CD14-positive monocyte (primary cell): ENCODE results near the gene DPYD. TPM values are rescaled to one million over a fixed set of nuclear protein-coding genes. Genes with fewer than 3 reads are reported as not detected.

Experiments used
- DNase-seq, 3 donors: peaks; one replicate each; pipeline ENCODE4 v3.0.0-alpha.2; 2011 to 2022
- H2AFZ ChIP-seq: 2 replicates; pipeline ENCODE4 v1.6.0; 2012; ENCODE audit warnings: mild to moderate bottlenecking, low read depth, low read length, inconsistent platforms; ENCODE audit not compliant: insufficient read depth, poor library complexity, severe bottlenecking
- H3K27ac ChIP-seq, 2 donors: 1 replicate in 1 of 2; 2 replicates in 1 of 2; pipeline ENCODE4 v1.5.1; 2012 to 2013; ENCODE audit warnings: low read length in 2 of 2, control low read depth in 1 of 2, inconsistent platforms in 1 of 2, low read depth in 1 of 2, mild to moderate bottlenecking in 1 of 2
- H3K27me3 ChIP-seq, 2 donors: one replicate each; pipeline versions ENCODE4 v1.6.0 to v1.6.1; 2011 to 2013; ENCODE audit warnings: low read length in 2 of 2; ENCODE audit not compliant: control insufficient read depth in 2 of 2, insufficient read depth in 2 of 2
- H3K36me3 ChIP-seq, 2 donors: replicated peaks in 1 of 2; 1 replicate in 1 of 2; 2 replicates in 1 of 2; pipeline versions ENCODE4 v1.5.1 to v1.6.1; 2012 to 2013; ENCODE audit warnings: low read length in 2 of 2, control low read depth in 1 of 2, inconsistent platforms in 1 of 2, mild to moderate bottlenecking in 1 of 2; ENCODE audit not compliant: insufficient read depth in 2 of 2, control insufficient read depth in 1 of 2
- H3K4me1 ChIP-seq, 2 donors: 1 replicate in 1 of 2; 2 replicates in 1 of 2; pipeline versions ENCODE4 v1.5.1 to v1.6.1; 2012 to 2013; ENCODE audit warnings: low read length in 2 of 2, control low read depth in 1 of 2, inconsistent platforms in 1 of 2, mild to moderate bottlenecking in 1 of 2, moderate library complexity in 1 of 2; ENCODE audit not compliant: insufficient read depth in 2 of 2, control insufficient read depth in 1 of 2
- H3K4me2 ChIP-seq: replicated peaks from 2 replicates; pipeline ENCODE3; 2012; ENCODE audit warnings: low read length, moderate library complexity, mild to moderate bottlenecking; ENCODE audit not compliant: poor library complexity, severe bottlenecking; ENCODE audit errors: extremely low read depth
- H3K4me3 ChIP-seq, 3 experiments: fragments of 200-600 bp in 1 of 3; sonication (generic) in 1 of 3; replicated peaks in 1 of 3; 1 replicate in 2 of 3; 2 replicates in 1 of 3; pipeline ENCODE4 v1.5.1; 2011 to 2013; ENCODE audit warnings: low read length in 3 of 3, mild to moderate bottlenecking in 3 of 3, control low read depth in 2 of 3, low read depth in 2 of 3, inconsistent platforms in 1 of 3, moderate library complexity in 1 of 3
- H3K79me2 ChIP-seq: 2 replicates; pipeline ENCODE4 v1.6.0; 2012; ENCODE audit warnings: mild to moderate bottlenecking, control low read depth, inconsistent platforms, low read length, moderate library complexity; ENCODE audit not compliant: insufficient read depth
- H3K9ac ChIP-seq: 2 replicates; pipeline ENCODE4 v1.6.0; 2017; ENCODE audit warnings: low read length, mild to moderate bottlenecking; ENCODE audit not compliant: insufficient read depth, poor library complexity, severe bottlenecking
- H3K9me3 ChIP-seq, 2 donors: replicated peaks in 1 of 2; 1 replicate in 1 of 2; 2 replicates in 1 of 2; pipeline versions ENCODE4 v1.5.1 to v1.6.1; 2012 to 2013; ENCODE audit warnings: low read length in 2 of 2, control low read depth in 1 of 2; ENCODE audit not compliant: control insufficient read depth in 1 of 2, insufficient read depth in 1 of 2
- H4K20me1 ChIP-seq: 2 replicates; pipeline ENCODE4 v1.6.0; 2012; ENCODE audit warnings: mild to moderate bottlenecking, low read length, control low read depth, moderate library complexity; ENCODE audit not compliant: insufficient read depth
- H3K27ac Mint-ChIP-seq, 7 donors: one replicate each; pipeline ENCODE4 v1.8.0; 2020; ENCODE audit warnings: mild to moderate bottlenecking in 7 of 7, mixed read lengths in 7 of 7, moderate library complexity in 6 of 7, inconsistent platforms in 2 of 7
- H3K27me3 Mint-ChIP-seq, 3 donors: one replicate each; pipeline ENCODE4 v1.8.0; 2021 to 2022; ENCODE audit warnings: low read depth in 3 of 3, mild to moderate bottlenecking in 3 of 3, mixed read lengths in 3 of 3, moderate library complexity in 3 of 3, inconsistent platforms in 1 of 3
- H3K36me3 Mint-ChIP-seq, 2 donors: one replicate each; pipeline ENCODE4 v1.8.0; 2020; ENCODE audit warnings: mixed read lengths in 2 of 2, inconsistent platforms in 1 of 2, mild to moderate bottlenecking in 1 of 2
- H3K4me1 Mint-ChIP-seq: one replicate; pipeline ENCODE4 v1.8.0; 2020; ENCODE audit warnings: mild to moderate bottlenecking, mixed read lengths
- H3K4me3 Mint-ChIP-seq, 2 donors: one replicate each; pipeline ENCODE4 v1.8.0; 2020; ENCODE audit warnings: mild to moderate bottlenecking in 2 of 2, mixed read lengths in 2 of 2, moderate library complexity in 1 of 2
- H3K9me3 Mint-ChIP-seq, 7 donors: one replicate each; pipeline ENCODE4 v1.8.0; 2020 to 2022; ENCODE audit warnings: mixed read lengths in 7 of 7, mild to moderate bottlenecking in 6 of 7, moderate library complexity in 6 of 7, inconsistent platforms in 2 of 7
- CTCF ChIP-seq: fragments of 200-600 bp; IDR thresholded peaks from one replicate; pipeline ENCODE4 v1.8.0; 2022; ENCODE audit warnings: antibody characterized with exemption, mild to moderate bottlenecking
- WGBS: methylation state at CpG from one replicate; pipeline ENCODE4 v1.1.5; 2013; ENCODE audit warnings: missing lambda C conversion rate; ENCODE audit not compliant: insufficient coverage; 5-methylcytosine and 5-hydroxymethylcytosine counted together
- intact Hi-C, 2 donors: fragments of 100-400 bp; cut with micrococcal nuclease; formaldehyde crosslinking; loops; one replicate each; pipeline versions ENCODE4 v1.15.0 to v1.15.1; 2023
- polyA plus RNA-seq, 3 donors: library from polyadenylated mRNA; depleted of rRNA in 1 of 3; unstranded in 2 of 3; stranded (reverse) in 1 of 3; fragments of 300-500 nt in 2 of 3; fragments of >200 nt in 1 of 3; fragmentation: Illumina TruSeq in 2 of 3; gene quantifications; 1 replicate in 2 of 3; 2 replicates in 1 of 3; pipeline ENCODE4 v1.2.3, GENCODE V29; 2012 to 2021

Gene DPYD
- polyA plus RNA-seq, 3 donors = 87.6 to 171 (median 144) TPM

- Histone ChIP-seq H3K4me2 (no peak overlapping the region), H3K9me3 (no peaks in the 10 kb centered on the region), H4K20me1 (peaks cover 99% of the 10 kb centered on the region), H3K27me3 (no peaks in the 10 kb centered on the region), H3K27ac (no peak overlapping the region), H3K4me3 (no peak overlapping the region), H3K79me2 (peaks cover 86% of the 10 kb centered on the region), H2AFZ (no peak overlapping the region), H3K4me1 (no peaks in the 10 kb centered on the region), H3K36me3 (peaks cover 58 to 79% of the 10 kb centered on the region in 2 donors), H3K9ac (no peak overlapping the region)
- no peak for DNase-seq
- Mint-ChIP-seq H3K9me3 (no peaks in the 10 kb centered on the region), H3K4me1 (peaks cover 2% of the 10 kb centered on the region), H3K4me3 (no peak overlapping the region), H3K27me3 (no peaks in the 10 kb centered on the region), H3K27ac (peak overlapping the region in 2 of 7 donors; percentile 64 to 70), H3K36me3 (peaks cover 49 to 54% of the 10 kb centered on the region in 2 donors)
- no CpG with 5 or more reads among the region's 2 CpGs for WGBS
- no peak for TF ChIP-seq CTCF
- intact Hi-C loops = no loop called here
Observed at GRCh38 chr1:97877307-97877706, 43.5 kb downstream of the DPYD start.

GRCh38 chr1:97875996-97876395 lies 44.8 kb downstream of the DPYD start:
- no peak for TF ChIP-seq CTCF
- no peaks in the 10 kb centered on the region for H3K27me3 ChIP-seq
- peaks cover 90% of the 10 kb centered on the region for H3K79me2 ChIP-seq
- intact Hi-C loops = no loop called here
- no peak overlapping the region for H3K4me2 ChIP-seq
- WGBS = 100% methylated on average over 2 of the region's 3 CpGs
- H3K36me3 ChIP-seq = peaks cover 50 to 79% of the 10 kb centered on the region in 2 donors
- H2AFZ ChIP-seq = no peak overlapping the region
- no peaks in the 10 kb centered on the region for H3K4me1 ChIP-seq
- no peaks in the 10 kb centered on the region for H3K9me3 ChIP-seq
- H3K4me3 Mint-ChIP-seq = no peak overlapping the region
- no peak for DNase-seq
- no peak overlapping the region for H3K9ac ChIP-seq
- peak overlapping the region in 4 of 7 donors; percentile 43 to 73 (median 60) for H3K27ac Mint-ChIP-seq
- H3K36me3 Mint-ChIP-seq = peaks cover 50 to 60% of the 10 kb centered on the region in 2 donors
- H4K20me1 ChIP-seq = peaks cover 100% of the 10 kb centered on the region
- peak overlapping the region in 1 of 2 donors; percentile 8 for H3K27ac ChIP-seq
- H3K9me3 Mint-ChIP-seq = no peaks in the 10 kb centered on the region
- H3K27me3 Mint-ChIP-seq = no peaks in the 10 kb centered on the region
- peaks cover 2% of the 10 kb centered on the region for H3K4me1 Mint-ChIP-seq
- no peak overlapping the region for H3K4me3 ChIP-seq
